ENCODE results near the gene IER5L.

IER5L gene

GRCh38 chr9:129160712-129161533 is 17.1 kb downstream of the IER5L start:
- DNase-seq = no peak

- no peak for DNase-seq
Measured at GRCh38 chr9:129156163-129156562, 21.9 kb downstream of the IER5L start.

GRCh38 chr9:129154866-129155477 is 23.1 kb downstream of the IER5L start:
- DNase-seq = no peak

- no peak for DNase-seq
Measured at GRCh38 chr9:129151469-129151868, 26.6 kb downstream of the IER5L start.

- no peak for DNase-seq
Measured at GRCh38 chr9:129150672-129151211, 27.3 kb downstream of the IER5L start.

GRCh38 chr9:129150122-129150521 is 27.9 kb downstream of the IER5L start:
- DNase-seq = no peak

- DNase-seq = no peak
Measured at GRCh38 chr9:129149442-129149841, 28.6 kb downstream of the IER5L start.

- no peak for DNase-seq
Measured at GRCh38 chr9:129148463-129149204, 29.4 kb downstream of the IER5L start.

- no peak for DNase-seq
Measured at GRCh38 chr9:129146441-129146941, 31.6 kb downstream of the IER5L start.

GRCh38 chr9:129145841-129146292 is 32.2 kb downstream of the IER5L start:
- DNase-seq = no peak

GRCh38 chr9:129145316-129145715 is 32.7 kb downstream of the IER5L start:
- no peak for DNase-seq

GRCh38 chr9:129143031-129143927 is 34.8 kb downstream of the IER5L start:
- DNase-seq = peak in 1 of 2 experiments; percentile 31

GRCh38 chr9:129142138-129142935 is 35.7 kb downstream of the IER5L start:
- DNase-seq = no peak

GRCh38 chr9:129141066-129142041 is 36.7 kb downstream of the IER5L start:
- DNase-seq = no peak

- DNase-seq = no peak
Measured at GRCh38 chr9:129140397-129141065, 37.5 kb downstream of the IER5L start.

- peak; percentile 84 to 89 for DNase-seq
Measured at GRCh38 chr9:129139993-129140396, 38.1 kb downstream of the IER5L start.

- peak; percentile 33 to 67 for DNase-seq
Measured at GRCh38 chr9:129139233-129139992, 38.6 kb downstream of the IER5L start.

GRCh38 chr9:129138476-129139232 is 39.4 kb downstream of the IER5L start:
- DNase-seq = no peak

Data from NCI-H1930 (cell line).